ENCODE results near the gene SUFU. TPM values are rescaled to one million over a fixed set of nuclear protein-coding genes. Genes with fewer than 3 reads are reported as not detected.

Gene SUFU
- total and polyA plus RNA-seq, 4 donors, result 1.8 to 3.8 (median 2.9) TPM

DNA sequence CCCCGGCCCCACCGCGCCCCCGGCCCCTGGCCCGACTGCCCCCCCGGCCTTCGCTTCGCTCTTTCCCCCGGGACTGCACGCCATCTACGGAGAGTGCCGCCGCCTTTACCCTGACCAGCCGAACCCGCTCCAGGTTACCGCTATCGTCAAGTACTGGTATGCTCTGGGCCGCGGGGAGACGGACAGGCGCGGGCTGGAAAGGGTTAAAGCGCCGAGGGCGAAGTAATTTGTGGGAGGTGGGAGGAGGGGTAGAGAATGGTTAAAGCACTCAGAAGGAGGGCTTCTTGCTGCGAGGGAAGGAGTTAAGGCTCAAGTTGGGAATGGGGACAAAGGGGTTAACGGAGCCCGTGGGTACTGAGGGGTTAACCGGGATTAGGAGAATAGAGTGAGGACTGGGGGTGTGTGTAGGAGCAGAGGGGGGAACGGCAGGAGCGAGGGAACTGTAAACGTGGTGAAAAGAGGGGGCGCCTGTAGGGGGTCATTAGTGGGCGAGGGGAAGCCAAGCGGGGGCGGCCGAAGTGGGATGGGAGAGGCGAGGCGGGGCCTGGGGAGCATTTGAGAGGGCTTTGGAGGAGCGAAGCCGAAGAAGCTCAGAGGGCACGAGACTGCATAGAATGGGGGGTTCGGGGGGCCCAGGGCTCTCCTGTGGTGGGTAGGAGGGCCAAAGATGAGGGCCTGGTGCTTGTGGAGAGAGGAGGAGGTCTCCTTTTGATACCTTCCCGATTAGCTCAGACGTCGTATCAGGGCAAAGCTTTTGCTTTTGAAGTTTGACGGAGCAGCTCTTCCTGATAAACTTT, 605 bp downstream of the SUFU start:
- Histone ChIP-seq H3K4me1 (ENCODE audit: control insufficient read depth in 4 of 4, insufficient read depth in 4 of 4, low read length in 3 of 4) (peaks cover 6 to 34% (median 26%) of the 10 kb centered on the region in 4 donors), H3K27ac (ENCODE audit: low read depth in 1 of 2, low read length in 2 of 2) (peak overlapping the region; percentile 54 to 72), H3K27me3 (ENCODE audit: control insufficient read depth in 4 of 4, insufficient read depth in 4 of 4, low read length in 3 of 4) (no peaks in the 10 kb centered on the region), H3K9me3 (ENCODE audit: control insufficient read depth in 4 of 4, low read length in 3 of 4) (no peaks in the 10 kb centered on the region), H3K4me3 (ENCODE audit: low read depth in 1 of 3, low read length in 3 of 3) (peak overlapping the region; percentile 72 to 94 (median 85)), H3K36me3 (ENCODE audit: control insufficient read depth in 4 of 4, insufficient read depth in 3 of 4, low read depth in 1 of 4, low read length in 3 of 4) (peaks cover 0 to 8% (median 5%) of the 10 kb centered on the region in 4 donors), H3K9ac (ENCODE audit: low read depth in 1 of 2, low read length in 2 of 2) (peak overlapping the region; percentile 68 to 73)
- 2% methylated on average over 47 of the region's 47 CpGs for WGBS
- TF ChIP-seq FOXA1 (IDR thresholded peaks at IDR 0.05), result no peak
- TF ChIP-seq, protein P1, sequence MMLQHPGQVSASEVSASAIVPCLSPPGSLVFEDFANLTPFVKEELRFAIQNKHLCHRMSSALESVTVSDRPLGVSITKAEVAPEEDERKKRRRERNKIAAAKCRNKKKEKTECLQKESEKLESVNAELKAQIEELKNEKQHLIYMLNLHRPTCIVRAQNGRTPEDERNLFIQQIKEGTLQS (IDR thresholded peaks at IDR 0.05), result no peak
- DNase-seq (ENCODE audit: low spot score), result peak; percentile 55

DNA sequence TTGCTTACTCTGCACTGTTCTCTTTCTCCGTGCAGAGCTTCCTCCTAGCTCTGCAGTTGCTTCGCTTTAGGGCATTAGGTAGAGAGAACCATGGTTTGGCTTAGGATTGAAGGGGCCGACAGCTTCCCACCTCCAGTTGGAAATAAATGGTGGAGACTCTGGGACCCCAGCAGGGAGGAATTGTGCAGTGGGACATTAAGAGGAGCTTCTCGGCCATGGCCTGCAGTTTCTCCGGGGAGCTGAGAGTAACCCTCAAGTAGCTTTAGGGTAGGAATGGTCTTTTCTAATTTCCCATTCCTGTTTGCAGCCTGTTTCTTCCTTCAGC, 1.2 kb downstream of the SUFU start:
- Histone ChIP-seq H3K4me1 (ENCODE audit: control insufficient read depth in 4 of 4, insufficient read depth in 4 of 4, low read length in 3 of 4) (peaks cover 6 to 34% (median 26%) of the 10 kb centered on the region in 4 donors), H3K9me3 (ENCODE audit: control insufficient read depth in 4 of 4, low read length in 3 of 4) (no peaks in the 10 kb centered on the region), H3K27ac (ENCODE audit: low read depth in 1 of 2, low read length in 2 of 2) (peak overlapping the region; percentile 54 to 72), H3K9ac (ENCODE audit: low read depth in 1 of 2, low read length in 2 of 2) (peak overlapping the region; percentile 68 to 73), H3K4me3 (ENCODE audit: low read depth in 1 of 3, low read length in 3 of 3) (peak overlapping the region in 2 of 3 donors; percentile 72 to 94), H3K36me3 (ENCODE audit: control insufficient read depth in 4 of 4, insufficient read depth in 3 of 4, low read depth in 1 of 4, low read length in 3 of 4) (peaks cover 0 to 12% (median 7%) of the 10 kb centered on the region in 4 donors), H3K27me3 (ENCODE audit: control insufficient read depth in 4 of 4, insufficient read depth in 4 of 4, low read length in 3 of 4) (no peaks in the 10 kb centered on the region)
- TF ChIP-seq MAX (IDR thresholded peaks at IDR 0.05) (no peak), SP1 (IDR thresholded peaks at IDR 0.05) (no peak), HNF4G (IDR thresholded peaks at IDR 0.05) (no peak), FOXA2 (IDR thresholded peaks at IDR 0.05) (no peak), RAD21 (IDR thresholded peaks at IDR 0.05) (peak in 1 of 2 donors; percentile 36), CTCF (IDR thresholded peaks at IDR 0.05; ENCODE audit: low read depth, low read length, missing input control) (no peak), JUND (IDR thresholded peaks at IDR 0.05) (no peak), NR2F2 (IDR thresholded peaks at IDR 0.05) (no peak), FOXA1 (IDR thresholded peaks at IDR 0.05) (no peak)
- TF ChIP-seq, protein P1 (IDR thresholded peaks at IDR 0.05), result no peak
- TF ChIP-seq, protein P2, sequence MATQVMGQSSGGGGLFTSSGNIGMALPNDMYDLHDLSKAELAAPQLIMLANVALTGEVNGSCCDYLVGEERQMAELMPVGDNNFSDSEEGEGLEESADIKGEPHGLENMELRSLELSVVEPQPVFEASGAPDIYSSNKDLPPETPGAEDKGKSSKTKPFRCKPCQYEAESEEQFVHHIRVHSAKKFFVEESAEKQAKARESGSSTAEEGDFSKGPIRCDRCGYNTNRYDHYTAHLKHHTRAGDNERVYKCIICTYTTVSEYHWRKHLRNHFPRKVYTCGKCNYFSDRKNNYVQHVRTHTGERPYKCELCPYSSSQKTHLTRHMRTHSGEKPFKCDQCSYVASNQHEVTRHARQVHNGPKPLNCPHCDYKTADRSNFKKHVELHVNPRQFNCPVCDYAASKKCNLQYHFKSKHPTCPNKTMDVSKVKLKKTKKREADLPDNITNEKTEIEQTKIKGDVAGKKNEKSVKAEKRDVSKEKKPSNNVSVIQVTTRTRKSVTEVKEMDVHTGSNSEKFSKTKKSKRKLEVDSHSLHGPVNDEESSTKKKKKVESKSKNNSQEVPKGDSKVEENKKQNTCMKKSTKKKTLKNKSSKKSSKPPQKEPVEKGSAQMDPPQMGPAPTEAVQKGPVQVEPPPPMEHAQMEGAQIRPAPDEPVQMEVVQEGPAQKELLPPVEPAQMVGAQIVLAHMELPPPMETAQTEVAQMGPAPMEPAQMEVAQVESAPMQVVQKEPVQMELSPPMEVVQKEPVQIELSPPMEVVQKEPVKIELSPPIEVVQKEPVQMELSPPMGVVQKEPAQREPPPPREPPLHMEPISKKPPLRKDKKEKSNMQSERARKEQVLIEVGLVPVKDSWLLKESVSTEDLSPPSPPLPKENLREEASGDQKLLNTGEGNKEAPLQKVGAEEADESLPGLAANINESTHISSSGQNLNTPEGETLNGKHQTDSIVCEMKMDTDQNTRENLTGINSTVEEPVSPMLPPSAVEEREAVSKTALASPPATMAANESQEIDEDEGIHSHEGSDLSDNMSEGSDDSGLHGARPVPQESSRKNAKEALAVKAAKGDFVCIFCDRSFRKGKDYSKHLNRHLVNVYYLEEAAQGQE (IDR thresholded peaks at IDR 0.05), result peak; percentile 10
- 28% methylated on average over 5 of the region's 5 CpGs for WGBS
- DNase-seq (ENCODE audit: low spot score), result no peak
